ENCODE measurements around the gene DAP3.

The DAP3 gene

DNA sequence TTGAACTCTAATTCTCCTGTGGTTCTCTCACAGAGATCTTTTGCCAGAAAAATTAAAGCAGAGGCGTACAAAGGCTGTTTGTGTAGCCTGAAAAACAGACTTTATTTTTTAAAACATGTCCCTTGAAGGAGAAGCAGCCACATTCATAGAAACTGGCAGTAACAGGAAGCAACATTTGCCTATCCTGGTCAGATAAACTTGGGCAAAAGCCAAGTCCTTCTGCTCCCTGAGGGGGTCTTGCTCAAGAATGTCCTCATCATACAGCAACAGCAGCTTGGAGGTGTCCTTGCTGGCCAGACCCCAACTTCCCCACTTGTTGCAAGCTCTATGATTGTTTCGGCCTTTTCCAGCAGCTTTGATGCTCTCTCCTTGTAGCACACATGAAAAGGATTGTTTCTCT lies 42.6 kb upstream of the DAP3 start:
- peak; percentile 89 for DNase-seq (ENCODE audit: low read depth)
- TF ChIP-seq POLR2A (IDR thresholded peaks at IDR 0.05; ENCODE audit: extremely low read depth, insufficient read length) (no peak), MYC (IDR thresholded peaks at IDR 0.05; ENCODE audit: low read depth, low read length) (no peak)
- TF ChIP-seq, protein P1, sequence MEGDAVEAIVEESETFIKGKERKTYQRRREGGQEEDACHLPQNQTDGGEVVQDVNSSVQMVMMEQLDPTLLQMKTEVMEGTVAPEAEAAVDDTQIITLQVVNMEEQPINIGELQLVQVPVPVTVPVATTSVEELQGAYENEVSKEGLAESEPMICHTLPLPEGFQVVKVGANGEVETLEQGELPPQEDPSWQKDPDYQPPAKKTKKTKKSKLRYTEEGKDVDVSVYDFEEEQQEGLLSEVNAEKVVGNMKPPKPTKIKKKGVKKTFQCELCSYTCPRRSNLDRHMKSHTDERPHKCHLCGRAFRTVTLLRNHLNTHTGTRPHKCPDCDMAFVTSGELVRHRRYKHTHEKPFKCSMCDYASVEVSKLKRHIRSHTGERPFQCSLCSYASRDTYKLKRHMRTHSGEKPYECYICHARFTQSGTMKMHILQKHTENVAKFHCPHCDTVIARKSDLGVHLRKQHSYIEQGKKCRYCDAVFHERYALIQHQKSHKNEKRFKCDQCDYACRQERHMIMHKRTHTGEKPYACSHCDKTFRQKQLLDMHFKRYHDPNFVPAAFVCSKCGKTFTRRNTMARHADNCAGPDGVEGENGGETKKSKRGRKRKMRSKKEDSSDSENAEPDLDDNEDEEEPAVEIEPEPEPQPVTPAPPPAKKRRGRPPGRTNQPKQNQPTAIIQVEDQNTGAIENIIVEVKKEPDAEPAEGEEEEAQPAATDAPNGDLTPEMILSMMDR (IDR thresholded peaks at IDR 0.05; ENCODE audit: low read depth, low read length): no peak
- TF ChIP-seq, protein P2, sequence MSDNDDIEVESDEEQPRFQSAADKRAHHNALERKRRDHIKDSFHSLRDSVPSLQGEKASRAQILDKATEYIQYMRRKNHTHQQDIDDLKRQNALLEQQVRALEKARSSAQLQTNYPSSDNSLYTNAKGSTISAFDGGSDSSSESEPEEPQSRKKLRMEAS (IDR thresholded peaks at IDR 0.05; ENCODE audit: low read depth, low read length): no peak
- no peak overlapping the region for H3K4me3 ChIP-seq (ENCODE audit: low read depth, low read length)

DNA sequence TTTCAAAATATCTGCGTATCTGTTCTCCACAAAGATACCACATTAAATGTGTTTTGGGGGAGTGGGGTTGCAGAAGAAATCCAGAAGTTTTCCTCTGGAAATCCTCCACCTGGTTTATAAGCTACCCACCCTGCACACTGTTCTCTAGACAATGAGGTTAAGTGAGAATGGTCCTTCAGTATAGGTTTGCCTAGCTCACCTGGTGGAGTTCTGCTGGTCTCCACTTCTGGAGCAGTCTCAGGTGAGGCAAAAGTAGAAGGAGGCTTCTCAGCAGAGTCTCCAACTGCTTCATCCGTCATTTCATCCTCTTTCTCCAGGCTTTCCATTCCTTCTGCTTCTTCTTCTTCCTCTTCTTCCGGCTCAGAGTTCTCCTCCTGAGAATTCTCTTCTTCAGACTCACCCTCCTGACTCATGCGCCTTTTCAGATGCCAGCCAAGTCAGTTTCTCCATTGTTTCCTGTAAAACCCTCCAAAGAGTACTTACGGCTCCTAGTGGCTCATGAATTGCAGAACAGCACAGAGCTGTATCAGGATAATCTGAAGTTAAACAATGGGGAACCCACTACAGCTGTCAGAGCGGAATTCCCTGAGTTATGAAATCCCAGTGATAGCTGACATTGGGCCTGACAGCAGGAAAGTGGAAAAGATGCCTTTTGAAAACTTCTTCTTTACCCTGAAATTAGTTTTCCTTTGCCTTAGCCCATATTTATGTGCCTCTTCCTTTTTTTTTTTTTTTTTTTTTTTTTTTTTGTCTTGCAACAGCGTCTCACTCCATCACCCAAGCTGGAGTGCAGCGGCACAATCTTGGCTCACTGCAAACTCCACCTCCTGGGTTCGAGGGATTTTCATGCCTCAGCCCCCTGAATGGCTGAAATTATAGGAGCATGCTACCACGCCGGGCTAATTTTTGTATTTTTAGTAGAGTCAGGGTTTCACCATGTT lies 40.4 kb upstream of the DAP3 start:
- no peak for TF ChIP-seq MYC (IDR thresholded peaks at IDR 0.05; ENCODE audit: low read depth, low read length)
- no peak for TF ChIP-seq POLR2A (IDR thresholded peaks at IDR 0.05; ENCODE audit: extremely low read depth, insufficient read length)
- TF ChIP-seq, protein P2 (IDR thresholded peaks at IDR 0.05; ENCODE audit: low read depth, low read length): no peak
- TF ChIP-seq, protein P1 (IDR thresholded peaks at IDR 0.05; ENCODE audit: low read depth, low read length): peak; percentile 41
- peak; percentile 63 for DNase-seq (ENCODE audit: low read depth)
- H3K4me3 ChIP-seq (ENCODE audit: low read depth, low read length): no peak overlapping the region

DNA sequence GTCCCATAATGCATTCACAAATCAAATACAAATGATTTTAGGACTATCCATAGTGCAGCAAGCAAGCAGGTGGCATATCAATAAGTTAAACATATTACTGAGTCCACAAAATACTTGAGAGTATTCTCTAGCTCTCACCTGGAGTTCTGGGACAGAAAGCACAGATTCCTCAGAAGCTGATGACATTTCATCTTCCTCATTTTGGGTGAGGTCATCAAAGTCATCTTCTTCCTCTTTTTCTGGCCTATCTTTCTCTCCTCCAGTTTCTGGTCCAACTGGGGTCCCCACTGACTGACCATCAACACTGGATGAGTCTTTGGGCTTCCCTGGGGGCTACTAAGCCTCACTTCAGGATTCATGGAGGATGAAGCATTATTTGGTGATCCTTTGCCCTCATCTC lies 39.2 kb upstream of the DAP3 start:
- TF ChIP-seq, protein P2 (IDR thresholded peaks at IDR 0.05; ENCODE audit: low read depth, low read length): no peak
- TF ChIP-seq, protein P1 (IDR thresholded peaks at IDR 0.05; ENCODE audit: low read depth, low read length): no peak
- TF ChIP-seq MYC (IDR thresholded peaks at IDR 0.05; ENCODE audit: low read depth, low read length) (no peak), POLR2A (IDR thresholded peaks at IDR 0.05; ENCODE audit: extremely low read depth, insufficient read length) (no peak)
- peak; percentile 52 for DNase-seq (ENCODE audit: low read depth)
- no peak overlapping the region for H3K4me3 ChIP-seq (ENCODE audit: low read depth, low read length)

DNA sequence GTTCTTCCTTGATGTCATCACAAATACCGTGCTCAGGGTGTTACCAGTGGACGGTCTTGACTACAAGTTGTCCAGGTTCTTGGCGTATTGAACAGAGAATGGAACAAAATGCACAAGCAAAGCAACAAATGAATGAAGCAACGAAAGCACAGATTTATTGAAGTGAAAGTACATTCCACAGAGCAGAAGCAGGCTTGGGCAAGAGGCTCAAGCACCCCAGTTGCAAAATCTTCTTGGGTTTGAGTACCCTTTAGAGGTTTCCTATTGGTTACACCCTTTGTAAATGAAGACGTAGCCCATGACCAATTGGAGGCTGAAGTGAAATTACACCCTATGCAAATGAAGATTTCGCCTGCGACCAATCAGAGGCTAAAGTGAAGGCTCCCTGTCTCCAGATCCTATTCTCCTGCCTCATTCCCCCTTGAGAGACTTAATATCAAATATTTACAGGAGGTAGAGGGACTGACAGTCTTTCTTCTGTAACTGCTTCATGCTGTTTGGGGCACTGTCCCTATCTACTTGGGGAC lies 38.6 kb upstream of the DAP3 start:
- DNase-seq (ENCODE audit: low read depth): peak; percentile 15
- H3K4me3 ChIP-seq (ENCODE audit: low read depth, low read length): no peak overlapping the region
- TF ChIP-seq, protein P2 (IDR thresholded peaks at IDR 0.05; ENCODE audit: low read depth, low read length): no peak
- TF ChIP-seq POLR2A (IDR thresholded peaks at IDR 0.05; ENCODE audit: extremely low read depth, insufficient read length): no peak
- TF ChIP-seq, protein P1 (IDR thresholded peaks at IDR 0.05; ENCODE audit: low read depth, low read length): no peak
- TF ChIP-seq MYC (IDR thresholded peaks at IDR 0.05; ENCODE audit: low read depth, low read length): no peak

DNA sequence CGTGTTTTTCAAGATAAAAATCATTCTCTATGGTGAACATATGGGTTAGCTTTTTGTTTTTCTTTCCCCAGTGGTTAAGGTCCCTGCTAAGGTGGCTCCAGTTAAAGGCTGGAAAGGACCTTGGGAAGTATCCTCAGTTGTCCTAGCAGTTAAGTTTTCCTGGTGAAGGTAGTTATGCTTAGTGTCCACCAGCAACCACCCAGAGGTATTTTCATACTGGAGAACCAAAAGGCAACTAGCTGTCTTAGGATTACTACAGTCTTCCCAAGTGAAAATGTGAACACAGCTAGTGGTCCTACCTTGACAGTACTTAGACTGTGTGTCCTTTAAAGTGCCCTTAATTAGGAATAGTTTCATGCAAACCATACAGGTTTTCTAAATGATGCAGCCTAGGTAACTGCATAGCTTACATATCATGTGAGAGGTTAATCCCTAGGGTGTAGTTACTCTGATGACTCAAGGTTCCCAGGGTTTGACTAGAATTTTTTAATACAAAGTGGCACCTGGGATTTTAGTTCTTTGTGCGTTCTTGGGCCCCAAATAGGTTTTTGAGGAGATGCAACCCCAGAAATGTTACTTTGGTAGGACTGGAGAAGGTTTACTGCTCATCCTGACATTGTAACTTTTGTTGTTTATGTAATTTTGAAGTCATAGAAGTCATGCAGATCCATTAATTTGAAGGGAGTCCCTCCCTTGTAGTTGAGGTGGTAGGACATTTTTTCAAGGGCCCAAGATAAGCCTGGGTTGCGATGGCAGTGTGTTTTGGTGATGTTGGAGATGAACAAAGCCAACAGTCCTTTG lies 36.8 kb upstream of the DAP3 start:
- H3K4me3 ChIP-seq (ENCODE audit: low read depth, low read length): no peak overlapping the region
- TF ChIP-seq, protein P2 (IDR thresholded peaks at IDR 0.05; ENCODE audit: low read depth, low read length): no peak
- TF ChIP-seq MYC (IDR thresholded peaks at IDR 0.05; ENCODE audit: low read depth, low read length): no peak
- peak; percentile 23 for DNase-seq (ENCODE audit: low read depth)

All from NB4 (cell line).